Activated T-cell treated with anti-CD3 and anti-CD28 coated beads, Interleukin-2, amount 50 U/mL, for 1 hour (primary cell): ENCODE results near the gene TBX3.
"Not testable (repeated sequence)": the region's sequence is repeated elsewhere in the genome, so short reads cannot be mapped to it uniquely, and the experiment has no call there.

Source experiments
- DNase-seq: peaks from one replicate; pipeline ENCODE4 v3.0.0-alpha.2; 2020

The TBX3 gene

DNA sequence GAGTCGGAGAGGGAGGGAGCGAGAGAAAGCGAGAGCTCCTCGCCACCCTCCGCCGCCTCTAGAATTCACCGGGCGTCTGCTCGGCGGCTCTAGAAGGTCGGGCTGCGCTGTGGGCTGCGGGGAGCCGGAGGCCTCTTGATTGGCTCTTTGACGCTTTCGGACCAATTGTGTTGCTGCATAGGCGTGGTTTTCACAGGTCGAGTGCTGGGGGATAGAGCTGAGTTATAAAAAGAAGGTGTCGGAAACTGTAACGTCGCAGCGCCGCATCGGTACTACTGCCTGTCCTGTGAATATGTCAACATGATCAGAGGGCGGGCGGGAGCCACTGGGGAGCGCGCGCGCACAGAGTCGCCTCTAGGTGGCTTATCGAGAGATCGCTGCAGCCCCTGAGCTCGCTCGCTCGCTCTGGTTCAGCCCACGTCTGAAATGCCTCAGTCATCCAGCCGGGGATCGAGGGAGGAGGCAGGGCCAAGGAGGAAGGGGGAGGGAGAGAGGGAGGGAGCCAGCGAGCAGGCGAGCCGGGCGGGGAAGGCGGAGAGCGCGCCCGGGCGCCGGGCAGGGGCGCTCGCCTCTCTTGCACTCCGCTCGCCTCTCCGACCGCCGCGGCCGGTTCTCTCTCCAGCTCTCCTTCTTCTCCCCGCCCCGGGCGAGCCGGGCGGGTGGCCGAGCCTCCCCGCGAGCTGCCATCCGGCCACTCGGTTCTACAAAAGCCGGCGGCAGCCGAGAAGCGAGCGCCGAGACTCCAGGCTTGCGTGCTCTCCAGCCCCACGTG, at the start of gene TBX3:
TSS of gene TBX3 (minus strand) at position 78 of the 772 bp plus-strand sequence. CDS start 975 bp downstream, outside the sequence.
- DNase-seq = peak; percentile 23

DNA sequence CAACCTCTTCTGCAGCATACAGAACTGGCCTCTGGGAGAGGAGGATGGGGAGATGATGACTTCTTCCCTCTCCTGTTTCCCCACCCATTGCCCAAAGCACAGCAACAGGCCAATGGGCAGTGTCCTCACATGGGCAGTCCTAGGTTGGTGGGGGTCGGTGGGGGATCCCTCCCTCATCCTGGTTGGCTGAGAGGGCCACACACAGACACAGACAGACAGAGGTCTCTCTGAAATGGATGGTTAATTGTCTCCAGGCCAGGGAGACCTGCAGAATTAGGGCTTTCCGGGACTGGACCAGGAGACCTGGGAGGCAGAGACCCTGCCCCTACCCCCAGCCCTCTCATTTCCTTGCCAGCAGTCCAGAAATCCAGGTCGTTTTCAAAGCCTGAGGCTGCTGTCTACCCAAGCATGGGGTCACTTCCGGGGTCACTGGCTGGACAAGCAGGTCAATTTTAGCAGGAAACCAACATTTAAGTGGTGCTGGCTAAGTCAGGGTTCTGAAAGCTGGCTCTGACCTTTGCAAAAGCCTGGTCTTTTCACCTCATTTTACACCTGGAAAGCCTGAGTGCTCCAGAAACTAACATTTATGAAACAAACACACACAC, 48.6 kb upstream of the TBX3 start:
- DNase-seq = no peak

DNA sequence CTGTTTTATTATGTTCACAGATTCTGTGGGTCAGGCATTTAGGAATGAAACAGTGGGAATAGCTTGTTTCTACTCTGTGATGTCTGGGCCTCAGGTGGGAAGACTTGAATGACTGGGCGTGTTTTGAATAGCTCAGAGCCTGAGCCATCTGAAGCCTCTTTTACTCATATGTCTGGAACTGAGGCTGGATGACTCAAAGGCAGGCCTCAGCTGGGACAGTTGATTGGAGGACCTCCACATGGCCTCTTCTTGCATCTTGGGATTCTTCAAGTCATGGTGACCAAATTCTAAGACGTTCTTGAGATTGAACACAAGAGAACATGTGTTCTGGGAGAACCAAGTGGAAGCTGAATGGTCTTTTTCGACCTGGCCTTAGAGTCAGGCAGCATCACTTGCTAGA, 45.8 kb upstream of the TBX3 start:
- no peak for DNase-seq

DNA sequence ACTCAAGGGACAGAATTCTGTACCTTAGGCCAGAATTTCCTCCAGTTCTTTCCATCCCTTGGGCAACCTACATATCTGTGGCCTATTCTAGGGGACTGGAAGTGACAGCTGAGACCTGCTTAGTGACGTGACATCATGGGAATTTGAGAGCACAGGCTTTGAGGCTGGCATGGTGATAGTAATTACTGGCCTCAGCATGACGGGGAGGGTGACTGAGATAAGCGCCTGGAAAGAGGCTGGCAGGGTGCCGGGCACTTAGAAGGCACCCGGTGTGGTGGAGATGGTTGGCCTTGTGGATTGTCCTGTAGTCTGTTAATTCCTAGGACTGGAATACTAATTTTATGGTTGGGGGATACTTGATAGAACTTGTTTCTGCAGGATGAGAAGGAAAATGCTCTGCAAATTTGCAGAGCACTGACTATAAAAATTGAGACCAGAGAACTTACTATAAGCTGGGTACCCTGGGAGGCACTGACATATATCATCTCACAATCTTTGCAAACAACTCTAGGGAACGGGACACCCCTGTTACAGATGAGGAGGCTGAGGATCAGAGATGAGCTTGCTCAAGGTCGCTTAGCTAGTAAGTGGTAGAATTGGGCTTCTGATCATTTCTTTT, 42.2 kb upstream of the TBX3 start:
- no peak for DNase-seq

DNA sequence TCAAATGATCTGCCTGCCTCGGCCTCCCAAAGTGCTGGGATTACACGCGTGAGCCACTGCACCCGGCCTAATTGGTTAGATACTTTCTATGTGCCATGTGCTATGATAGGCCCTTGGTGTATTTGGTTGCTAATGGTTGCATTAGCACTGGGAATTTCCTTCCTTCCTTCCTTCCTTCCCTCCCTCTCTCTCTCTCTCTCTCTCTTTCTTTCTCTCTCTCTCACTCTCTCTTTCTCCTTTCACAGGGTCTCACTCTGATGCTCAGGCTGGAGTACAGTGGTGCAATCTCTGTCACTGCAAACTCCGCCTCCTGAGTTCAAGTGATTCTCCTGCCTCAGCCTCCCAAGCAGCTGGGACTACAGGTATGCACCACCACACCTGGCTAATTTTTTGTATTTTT, 38.2 kb upstream of the TBX3 start:
- DNase-seq = not testable (repeated sequence)

DNA sequence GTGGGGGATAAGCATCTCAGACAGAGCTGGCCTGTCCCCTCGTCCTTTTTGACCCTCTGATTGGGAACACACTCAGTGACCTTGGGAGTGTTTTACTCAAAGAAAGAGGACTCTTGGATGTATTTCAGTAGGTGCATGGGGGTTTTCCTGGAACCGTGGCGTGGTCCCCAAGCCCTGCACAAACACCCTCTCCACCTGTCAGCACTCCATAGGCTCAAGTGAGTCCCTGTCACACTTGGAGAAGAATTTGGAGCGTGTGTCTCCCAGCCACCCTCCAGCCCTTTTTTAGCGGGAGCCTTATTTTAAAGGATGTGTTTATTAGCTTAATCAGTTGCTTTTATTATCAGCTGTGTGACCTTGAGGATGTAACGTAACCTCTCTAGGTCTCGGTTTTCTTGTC, 37.3 kb upstream of the TBX3 start:
- no peak for DNase-seq

DNA sequence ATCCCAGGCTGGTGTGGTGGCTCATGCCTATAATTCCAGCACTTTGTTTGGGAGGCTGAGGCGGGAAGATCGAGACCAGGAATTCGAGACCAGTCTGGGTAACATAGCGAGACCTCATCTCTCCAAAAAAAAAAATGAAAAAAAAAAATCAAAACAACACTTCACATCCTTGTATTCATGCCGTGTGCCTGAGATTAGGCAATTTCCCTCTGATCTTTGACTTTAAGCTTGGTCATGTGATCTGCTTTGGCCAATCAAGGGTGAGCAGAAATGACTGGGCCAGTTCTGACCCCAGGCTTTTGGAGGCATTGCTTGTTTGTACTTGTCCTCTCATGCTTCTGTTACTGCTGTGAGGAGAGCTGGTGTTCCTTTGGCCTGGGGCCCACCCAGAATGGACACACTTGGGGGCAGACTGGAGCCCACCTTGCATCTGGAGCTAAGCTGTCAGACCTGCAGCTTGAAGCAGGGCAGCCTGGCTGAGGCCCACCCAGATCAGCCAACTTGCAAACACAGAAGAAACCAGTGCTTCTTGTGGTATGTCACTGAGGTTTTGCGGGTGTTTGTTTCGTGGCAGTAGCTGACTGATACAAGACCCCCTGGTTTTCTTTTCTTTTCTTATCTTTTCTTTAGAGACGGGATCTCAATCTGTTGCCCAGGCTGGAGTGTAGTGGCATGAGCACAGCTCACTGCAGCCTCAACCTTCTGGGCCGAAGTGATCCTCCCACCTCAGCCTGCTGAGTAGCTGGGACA, 29.7 kb upstream of the TBX3 start:
- DNase-seq = no peak

DNA sequence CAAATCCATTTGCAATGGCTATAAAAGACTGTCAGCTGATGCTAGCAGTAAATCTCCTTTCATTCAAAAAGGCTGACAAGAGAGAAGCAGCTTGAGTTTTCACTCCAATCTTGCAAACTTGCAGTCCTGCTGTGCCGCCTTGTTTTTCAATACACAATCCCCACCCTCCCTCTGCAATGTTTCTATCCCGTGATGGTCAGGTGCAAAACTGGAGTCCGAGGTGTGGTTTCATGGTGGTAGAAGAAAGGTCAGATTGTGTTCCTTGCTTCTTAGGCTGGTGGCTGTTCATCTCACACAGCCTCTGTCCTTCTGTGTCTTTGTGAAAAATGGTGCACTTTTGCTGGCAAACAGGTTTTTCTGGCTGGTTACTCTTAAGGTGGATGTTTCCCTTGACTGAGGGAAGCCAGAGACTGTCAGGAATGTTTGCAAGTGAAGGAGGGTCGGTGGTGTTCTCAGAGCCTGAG, 27.7 kb upstream of the TBX3 start:
- DNase-seq = no peak

DNA sequence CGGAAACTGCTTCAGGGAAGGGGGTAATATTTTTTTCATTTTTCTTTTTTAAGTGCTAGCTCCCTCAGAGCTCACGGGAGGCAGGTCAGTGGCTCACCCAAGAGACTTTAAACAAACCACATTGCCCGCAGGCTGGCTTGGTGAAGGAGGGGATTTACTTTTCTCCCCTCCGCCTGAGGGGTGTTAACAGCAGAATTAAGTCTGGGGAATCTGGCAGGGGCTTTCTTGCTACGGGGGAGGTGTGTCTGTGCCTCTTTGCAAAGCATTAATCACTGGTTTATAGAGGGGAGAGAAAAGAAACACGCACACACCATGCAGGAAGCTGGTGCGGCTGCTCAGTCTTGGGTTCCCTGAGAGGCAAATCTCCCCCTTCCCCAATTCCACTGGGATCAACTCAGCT, 26.2 kb upstream of the TBX3 start:
- DNase-seq = no peak

DNA sequence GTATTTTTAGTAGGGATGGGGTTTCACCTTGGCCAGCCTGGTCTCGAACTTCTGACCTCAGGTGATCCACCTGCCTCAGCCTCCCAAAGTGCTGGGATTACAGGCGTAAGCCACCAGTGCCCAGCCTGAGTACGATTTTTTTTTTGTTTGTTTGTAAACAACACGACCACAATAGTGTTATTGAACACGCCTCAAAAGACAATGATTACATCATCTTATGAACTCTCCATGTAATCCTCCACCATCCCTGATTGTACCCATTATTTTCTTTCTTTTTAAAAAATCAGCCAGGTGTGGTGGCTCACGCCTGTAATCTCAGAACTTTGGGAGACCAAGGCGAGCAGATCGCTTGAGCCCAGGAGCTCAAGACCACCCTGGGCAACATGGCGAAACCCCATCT, 25.1 kb upstream of the TBX3 start:
- no peak for DNase-seq

DNA sequence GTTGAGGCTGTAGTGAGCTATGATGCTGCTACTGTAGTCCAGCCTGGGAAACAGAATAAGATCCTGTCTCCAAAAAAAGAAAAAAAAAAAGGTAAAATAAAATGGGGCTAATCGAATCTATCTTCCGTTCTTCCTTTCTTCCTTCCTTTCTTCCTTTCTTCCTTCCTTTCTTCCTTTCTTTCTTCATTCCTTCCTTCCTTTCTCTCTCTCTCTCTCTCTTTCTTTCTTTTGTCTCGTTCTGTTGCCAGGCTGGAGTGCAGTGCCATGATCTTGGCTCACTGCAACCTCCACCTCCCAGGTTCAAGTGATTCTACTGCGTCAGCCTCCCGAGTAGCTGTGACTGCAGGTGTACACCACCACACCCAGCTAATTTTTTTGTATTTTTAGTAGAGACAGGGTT, 24.6 kb upstream of the TBX3 start:
- not testable (repeated sequence) for DNase-seq

DNA sequence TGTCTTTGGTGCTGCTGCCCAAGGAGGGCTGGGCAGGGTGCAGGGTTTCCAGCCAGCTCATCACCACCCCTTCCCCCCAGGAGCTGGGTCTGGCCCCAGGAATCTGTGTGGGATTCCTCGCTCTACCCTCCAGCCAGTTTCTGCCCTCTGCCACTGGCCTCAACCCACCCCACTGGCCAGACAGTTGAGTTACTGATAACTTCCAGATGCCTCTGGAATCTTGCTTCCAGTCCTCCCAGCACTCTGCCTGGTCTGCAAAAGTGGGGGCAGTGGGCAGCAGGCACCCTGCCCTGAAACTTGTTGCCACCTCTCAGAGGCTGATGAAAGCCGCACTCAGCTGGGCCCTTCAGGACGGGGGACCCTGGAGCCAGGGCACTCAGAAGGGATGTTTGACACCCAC, 20.1 kb upstream of the TBX3 start:
- DNase-seq = no peak

DNA sequence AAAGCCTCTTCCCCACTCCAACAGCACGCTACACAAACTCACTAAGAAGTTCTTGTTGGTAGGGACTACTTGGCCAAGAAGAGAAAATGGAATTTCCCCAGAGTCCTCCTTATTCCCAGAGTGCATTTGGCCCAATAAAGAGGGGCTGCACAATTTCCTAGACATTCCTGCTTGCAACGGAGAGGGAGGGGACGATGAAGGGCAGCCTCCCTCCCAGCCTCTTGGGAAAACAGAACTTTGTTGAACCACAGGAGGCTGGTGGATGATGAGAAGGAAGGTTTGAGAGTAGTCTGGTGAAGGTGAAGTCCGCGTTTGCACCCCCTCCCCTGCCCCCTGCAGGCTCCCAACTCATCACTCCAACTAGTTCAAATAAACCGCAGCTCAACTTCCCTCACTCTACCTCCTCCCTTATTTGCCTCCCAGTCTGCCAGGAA, 19.1 kb upstream of the TBX3 start:
- no peak for DNase-seq

DNA sequence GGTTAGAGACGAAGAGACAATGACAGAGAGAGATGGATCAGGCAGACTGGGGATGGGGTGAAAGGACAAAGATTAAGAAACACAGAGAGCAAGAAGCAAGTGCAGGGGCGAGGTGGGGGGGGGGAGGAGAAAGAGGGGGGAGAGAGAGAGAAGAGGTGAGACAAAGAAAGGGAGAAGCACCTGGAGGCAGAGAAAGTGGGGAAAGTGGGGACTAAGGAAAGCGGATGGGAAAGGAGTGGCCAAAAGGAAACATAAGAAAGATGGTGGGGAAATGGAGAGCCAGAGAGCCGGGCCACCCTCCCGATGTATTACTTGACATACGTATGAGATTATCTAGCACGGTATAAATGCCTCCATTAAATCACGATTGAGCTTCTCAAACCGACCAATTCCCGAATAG, 18.5 kb upstream of the TBX3 start:
- DNase-seq = no peak

DNA sequence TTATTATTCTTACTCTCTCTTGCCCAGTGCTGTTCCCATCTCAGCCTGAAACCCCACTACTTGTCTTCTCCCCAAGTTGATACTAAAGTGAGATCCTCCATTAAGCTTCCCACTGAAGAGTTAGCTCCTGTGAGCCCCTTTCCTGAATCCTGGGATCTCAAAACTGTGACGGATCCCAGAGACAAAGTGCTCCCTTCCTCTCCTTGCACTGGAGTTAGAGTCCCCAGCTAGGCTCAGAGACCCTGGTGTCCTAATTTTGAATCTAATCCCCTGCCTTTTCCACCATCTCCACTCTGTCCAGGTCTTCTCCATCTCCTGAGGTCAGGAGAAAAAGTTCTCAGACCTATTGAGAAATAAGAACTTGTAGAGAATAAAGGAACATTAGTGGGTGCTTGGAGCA, 17.6 kb upstream of the TBX3 start:
- no peak for DNase-seq

DNA sequence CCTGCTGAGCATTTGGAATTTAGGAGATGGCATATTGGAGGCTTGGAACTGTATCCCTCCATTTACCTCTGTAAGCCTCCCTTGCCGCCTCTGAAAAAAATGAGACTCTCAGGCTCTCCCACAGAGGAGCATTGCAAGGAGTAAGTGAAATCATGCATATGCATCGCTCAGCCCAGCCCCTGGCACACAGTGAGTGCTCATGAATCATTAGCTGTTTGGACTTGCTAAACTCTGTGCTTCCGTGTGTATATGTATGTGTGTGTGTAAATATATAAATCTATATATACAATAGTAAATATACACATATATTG, 17.1 kb upstream of the TBX3 start:
- DNase-seq = no peak

DNA sequence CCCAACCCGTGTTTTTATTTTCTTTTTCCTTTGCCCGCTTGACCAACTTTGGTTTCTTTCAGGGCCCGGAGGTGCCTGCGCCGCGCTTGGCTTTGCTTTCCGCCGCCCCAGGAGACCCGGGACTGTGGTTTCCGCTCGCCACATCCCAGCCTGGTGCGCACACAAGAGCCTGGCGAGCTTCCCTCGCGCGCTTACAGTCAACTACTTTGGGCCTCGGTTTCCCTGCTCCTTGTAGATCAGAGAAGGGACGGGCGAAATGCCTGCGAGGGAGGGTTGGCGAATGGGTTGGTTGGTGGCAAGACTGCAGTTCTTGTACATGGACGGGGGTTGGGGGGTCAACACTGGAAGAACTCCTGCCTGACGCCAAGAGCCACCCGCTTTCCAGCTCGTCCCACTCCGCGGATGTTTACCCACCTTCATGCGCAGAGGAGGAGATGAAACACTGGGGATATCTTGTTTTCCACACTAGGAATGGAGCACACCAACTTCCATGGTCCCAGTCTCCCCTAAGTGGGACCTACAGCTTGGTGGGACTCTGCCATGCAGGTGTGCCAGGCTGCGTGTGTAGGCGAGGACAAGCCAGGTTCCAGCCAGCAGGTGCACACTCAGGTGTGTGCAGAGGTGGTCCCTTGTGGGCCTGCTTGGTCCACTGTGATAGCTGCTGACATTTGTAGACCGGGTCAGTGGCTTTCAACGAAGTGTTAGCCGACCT, 16.6 kb upstream of the TBX3 start:
- no peak for DNase-seq

DNA sequence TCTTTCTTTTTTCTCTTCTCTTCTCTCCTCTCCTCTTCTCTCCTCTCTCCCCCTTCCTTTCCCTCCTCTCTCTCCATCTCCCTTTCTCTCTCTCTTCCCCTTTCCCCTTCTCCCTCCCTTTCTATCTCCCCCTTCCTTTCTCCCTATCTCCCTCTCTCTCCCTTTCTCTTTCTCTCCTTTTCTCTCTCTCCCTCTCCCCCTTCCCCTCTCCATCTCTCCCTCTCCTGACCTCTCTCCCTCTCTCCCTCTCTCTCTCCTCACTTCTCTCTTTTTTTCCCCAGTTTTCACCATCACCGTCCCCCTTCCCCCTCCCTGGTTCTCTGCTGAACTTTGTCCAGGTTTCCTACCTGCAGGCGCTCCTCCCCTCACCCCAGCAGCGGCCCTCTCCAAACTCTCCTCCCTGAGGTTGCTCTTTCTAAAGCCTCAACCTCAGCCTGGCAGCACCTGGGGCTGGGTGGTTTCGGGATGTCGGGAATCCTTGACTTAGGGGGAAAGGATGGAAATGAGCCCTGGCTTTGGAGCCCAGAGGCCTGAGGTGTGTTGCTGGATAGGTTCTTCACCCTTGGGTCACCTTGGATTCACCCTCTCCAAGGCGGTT, 14.7 kb upstream of the TBX3 start:
- DNase-seq = no peak

DNA sequence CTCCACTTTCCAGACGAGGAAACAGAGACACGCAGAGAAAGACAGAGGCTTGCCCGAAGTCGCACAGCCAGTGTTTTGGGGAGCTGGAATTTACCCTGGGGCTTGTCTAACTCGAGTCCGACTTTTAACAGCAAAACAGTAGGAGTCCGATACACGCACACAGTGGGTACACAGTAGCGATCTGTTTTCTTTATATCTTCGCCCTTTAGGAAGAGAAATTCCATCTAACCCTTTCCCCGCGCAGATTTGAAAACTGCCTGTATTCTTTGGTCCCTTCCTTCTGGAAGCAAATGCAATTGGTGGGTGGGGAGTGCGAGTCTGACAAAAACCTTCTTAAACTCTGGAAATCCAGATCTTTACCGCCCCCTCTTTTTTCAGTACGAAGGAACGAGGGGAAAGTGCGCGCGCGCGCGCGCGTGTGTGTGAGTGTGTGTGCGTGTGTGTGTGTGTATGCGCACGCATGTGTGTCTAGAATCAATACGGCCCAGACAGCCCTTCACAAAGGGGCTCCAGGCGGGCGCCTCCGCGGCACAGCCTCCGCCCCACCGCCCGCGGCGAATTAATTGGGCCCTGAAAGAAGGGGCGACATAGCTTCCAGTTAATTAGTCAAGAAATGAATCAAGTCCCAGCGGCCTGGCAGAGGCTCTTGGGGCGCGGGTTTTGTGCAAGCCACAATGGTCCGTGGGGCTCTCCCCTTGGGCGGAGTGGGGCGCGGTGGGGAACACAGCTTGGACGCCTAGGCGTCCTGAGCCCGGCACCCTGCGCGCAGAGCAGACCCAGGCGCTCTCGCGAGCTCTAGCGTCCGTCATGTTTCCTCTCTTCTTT, 14.0 kb upstream of the TBX3 start:
- DNase-seq = no peak

DNA sequence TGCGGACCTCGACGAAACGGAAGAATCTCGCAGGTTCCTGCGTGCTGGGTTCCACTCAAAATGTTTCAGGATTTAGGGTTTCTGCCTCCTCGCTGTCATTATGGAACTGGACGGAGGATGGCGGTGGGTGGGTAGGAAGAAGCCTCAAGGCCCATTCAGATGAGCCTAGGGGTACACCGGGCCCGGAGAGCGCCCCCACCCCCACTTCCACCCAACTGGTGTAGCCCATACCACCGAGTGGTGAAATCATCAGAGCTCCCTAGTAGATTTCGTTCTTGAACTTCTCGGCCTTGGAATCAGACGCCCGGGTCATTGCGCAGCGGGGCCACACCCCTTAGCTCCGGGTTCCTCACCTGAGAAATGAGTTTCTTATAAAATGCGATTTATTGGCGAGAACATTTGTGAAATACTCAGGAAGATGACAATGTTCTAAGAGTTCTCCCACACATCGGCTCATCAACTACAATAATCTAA, 13.3 kb upstream of the TBX3 start:
- DNase-seq = no peak

DNA sequence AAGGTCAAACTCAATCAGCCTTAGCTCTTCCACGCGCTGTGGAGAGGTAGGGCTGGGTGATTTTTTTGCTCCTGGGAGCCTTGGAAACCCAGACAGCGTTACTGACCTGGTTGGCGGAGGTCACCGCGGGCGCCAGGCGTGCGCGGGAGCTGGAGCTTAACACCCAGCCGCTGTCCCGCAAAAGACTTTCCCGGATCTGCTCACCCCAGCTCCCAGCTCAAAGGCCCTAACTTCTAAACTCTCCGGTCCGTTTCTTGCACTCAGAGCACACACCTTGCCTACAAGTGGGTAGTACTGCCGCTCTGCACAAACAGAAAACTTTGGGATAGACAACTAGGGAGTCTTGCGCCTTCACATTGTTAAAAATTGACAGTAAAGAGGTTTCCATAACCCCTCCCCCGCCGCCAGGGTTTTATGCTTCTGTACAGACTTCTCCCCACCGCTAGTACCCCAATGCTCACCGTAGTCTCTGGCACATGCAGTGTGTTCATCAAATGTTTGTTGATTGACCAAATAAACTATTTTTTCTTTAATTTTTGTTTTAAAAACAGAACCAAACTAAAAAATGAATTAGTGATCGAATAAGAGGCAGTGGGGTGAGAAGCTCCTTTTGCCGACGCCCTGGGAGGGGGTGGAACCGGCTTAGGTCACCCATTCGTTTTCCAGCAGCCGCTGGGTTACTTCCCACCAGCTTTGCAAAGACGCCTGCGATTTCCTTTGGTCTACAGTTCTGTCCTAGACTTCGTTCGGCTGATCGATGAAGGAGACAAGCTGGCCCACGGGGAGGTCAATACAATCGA, 12.7 kb upstream of the TBX3 start:
- no peak for DNase-seq
